ENCODE results near the gene ARFRP1.

DNA sequence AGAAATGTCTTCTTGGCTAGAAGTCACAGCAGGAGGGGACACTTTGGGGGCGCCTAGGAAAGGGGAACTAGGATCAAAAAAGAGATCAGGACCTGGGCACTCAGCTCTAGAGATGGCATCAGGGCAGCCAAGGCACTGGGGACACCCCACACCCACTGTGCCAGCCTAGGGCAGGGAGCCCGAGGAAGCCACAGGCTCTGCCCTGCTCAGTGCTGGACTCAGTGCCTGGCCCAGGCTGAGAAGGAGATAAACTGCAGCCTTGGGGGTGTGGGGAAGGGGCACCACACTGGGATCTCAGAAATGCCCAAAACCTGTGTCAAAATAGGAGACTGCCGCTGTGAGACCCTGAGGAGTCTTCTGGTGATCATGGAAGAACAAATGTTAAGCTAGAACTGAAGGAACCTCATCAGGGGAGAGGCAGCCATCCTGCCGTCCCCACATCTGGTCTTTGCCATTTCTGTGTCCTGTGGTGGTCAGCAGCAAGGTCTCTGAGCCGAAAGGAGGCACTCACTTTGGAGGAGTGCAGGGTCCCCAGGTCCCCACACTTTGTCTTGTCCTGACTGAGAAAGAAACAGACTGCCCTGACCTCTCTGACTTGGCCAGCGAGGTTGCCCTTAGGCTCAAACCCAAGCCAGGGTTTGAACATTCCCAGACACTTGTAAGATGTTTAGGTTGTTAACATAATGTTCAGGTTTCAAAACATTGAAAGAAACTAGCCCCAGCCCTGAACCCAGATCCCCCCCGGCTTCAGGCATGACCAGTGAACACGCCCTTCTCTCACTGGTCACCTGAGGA lies 2.3 kb downstream of the ARFRP1 start:
- TF ChIP-seq, protein P1, sequence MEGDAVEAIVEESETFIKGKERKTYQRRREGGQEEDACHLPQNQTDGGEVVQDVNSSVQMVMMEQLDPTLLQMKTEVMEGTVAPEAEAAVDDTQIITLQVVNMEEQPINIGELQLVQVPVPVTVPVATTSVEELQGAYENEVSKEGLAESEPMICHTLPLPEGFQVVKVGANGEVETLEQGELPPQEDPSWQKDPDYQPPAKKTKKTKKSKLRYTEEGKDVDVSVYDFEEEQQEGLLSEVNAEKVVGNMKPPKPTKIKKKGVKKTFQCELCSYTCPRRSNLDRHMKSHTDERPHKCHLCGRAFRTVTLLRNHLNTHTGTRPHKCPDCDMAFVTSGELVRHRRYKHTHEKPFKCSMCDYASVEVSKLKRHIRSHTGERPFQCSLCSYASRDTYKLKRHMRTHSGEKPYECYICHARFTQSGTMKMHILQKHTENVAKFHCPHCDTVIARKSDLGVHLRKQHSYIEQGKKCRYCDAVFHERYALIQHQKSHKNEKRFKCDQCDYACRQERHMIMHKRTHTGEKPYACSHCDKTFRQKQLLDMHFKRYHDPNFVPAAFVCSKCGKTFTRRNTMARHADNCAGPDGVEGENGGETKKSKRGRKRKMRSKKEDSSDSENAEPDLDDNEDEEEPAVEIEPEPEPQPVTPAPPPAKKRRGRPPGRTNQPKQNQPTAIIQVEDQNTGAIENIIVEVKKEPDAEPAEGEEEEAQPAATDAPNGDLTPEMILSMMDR (IDR thresholded peaks at IDR 0.05; ENCODE audit: insufficient read depth, low read length, poor library complexity, severe bottlenecking), result no peak
- no peak for TF ChIP-seq EZH2phosphoT487 (conservative IDR thresholded peaks at IDR 0.05; ENCODE audit: low read length)
